IPS-18a (cell line): Measurements from ENCODE around the gene HK1.

Experiments used
- H3K27ac ChIP-seq: one replicate; pipeline ENCODE4 v1.5.1; 2013; ENCODE audit warnings: low read length
- H3K27me3 ChIP-seq: one replicate; pipeline ENCODE4 v1.6.1; 2013; ENCODE audit warnings: mild to moderate bottlenecking, low read length; ENCODE audit not compliant: control insufficient read depth, insufficient read depth
- H3K36me3 ChIP-seq: one replicate; pipeline ENCODE4 v1.6.1; 2013; ENCODE audit warnings: low read depth, low read length; ENCODE audit not compliant: control insufficient read depth
- H3K4me1 ChIP-seq: one replicate; pipeline ENCODE4 v1.6.1; 2013; ENCODE audit warnings: low read depth, low read length; ENCODE audit not compliant: control insufficient read depth
- H3K4me3 ChIP-seq: one replicate; pipeline ENCODE4 v1.5.1; 2013; ENCODE audit warnings: low read length
- H3K9ac ChIP-seq: one replicate; pipeline ENCODE4 v1.6.1; 2013; ENCODE audit warnings: mild to moderate bottlenecking, low read length, moderate library complexity
- H3K9me3 ChIP-seq: one replicate; pipeline ENCODE4 v1.6.1; 2013; ENCODE audit warnings: low read depth, low read length; ENCODE audit not compliant: control insufficient read depth

HK1 gene

DNA sequence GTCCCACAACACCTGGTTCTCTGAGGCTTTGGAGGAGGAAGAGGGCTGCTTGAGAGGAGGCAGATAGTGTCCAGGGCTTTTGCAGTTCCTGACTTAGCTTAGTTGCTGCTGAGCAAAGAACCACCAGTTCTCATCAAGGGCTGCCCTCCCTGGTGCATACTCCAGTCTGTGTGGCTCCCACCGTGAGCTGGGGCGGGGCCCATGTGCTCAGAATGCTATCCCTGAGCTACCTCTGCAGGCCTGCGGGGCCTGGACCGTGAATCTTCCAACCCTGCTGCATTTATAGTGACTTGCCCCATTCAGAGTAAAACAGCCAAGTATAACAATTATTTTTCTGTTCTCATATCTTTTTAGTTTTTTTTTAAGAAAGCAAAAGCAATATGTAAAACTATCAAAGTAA is 89.2 kb downstream of the HK1 start:
- Histone ChIP-seq H3K36me3 (peaks cover 38% of the 10 kb centered on the region), H3K9me3 (no peaks in the 10 kb centered on the region)

DNA sequence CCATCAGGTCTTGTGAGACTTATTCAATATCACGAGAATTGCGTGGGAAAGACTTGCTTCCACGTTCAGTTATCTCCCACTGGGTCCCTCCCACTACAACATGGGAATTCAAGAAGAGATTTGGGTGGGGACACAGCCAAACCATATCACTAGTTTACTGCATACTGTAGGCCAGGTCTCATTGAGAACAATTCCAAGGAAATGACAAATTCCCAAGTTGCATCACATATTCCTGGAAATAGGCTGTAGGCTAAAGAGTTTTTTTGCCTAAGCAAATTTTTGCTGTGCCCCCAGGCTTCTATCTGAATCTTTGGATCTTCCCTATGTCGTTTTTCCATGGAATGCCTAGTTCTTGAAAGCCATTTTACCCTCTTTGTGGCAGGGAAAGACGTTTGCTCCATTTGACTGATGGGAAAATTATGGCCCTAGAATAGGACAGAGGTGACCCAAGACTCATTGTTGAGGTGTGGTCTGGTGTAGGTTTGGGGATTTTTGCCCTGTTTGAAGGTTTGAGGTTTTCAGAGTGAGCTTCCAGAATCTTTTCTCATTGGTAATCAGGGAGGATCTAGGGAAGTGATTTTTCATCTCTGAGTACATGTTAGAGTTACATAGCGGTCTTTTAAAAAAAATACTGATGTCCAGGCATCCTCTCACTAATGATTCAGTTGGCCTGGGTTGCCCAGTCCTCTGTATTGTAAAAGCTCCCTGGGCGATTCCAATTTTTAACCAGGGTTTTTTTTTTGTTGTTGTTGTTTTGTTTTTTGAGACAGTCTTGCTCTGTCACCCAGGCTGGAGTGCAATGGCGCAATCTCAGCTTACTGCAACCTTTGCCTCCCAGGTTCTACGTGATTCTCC is 94.1 kb downstream of the HK1 start:
- Histone ChIP-seq H3K9me3 (no peaks in the 10 kb centered on the region), H3K27ac (no peak overlapping the region), H3K9ac (no peak overlapping the region), H3K36me3 (peaks cover 33% of the 10 kb centered on the region), H3K4me3 (no peak overlapping the region), H3K4me1 (peaks cover 13% of the 10 kb centered on the region), H3K27me3 (no peaks in the 10 kb centered on the region)

More for the DNA sequence above, 89.2 kb downstream of the HK1 start:
- no peak overlapping the region for H3K27ac ChIP-seq
- no peak overlapping the region for H3K9ac ChIP-seq
- no peaks in the 10 kb centered on the region for H3K4me1 ChIP-seq
- no peak overlapping the region for H3K4me3 ChIP-seq
- H3K27me3 ChIP-seq: no peaks in the 10 kb centered on the region

DNA sequence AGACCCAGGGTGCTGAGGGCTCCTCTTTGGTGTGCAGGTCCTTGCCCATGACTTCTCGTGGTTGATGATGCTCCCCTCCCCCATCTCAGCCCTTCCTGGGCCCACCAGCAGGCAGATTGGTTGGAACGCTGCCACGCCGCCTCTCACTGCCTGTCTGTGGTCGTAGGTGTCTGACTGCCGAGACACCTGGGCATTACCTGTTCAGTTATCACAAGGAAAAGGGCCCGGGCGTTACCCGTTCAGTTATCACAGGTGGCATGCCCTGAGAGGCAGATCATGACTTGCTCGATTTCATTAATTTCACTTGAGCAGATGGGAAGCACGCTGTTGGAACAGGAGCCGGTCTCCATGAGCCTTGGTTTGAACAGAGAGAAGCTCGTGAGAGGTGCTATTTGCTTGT is 95.9 kb downstream of the HK1 start:
- H3K27me3 ChIP-seq: no peaks in the 10 kb centered on the region
- H3K36me3 ChIP-seq: peaks cover 36% of the 10 kb centered on the region
- H3K9me3 ChIP-seq: no peaks in the 10 kb centered on the region
- H3K4me1 ChIP-seq: peaks cover 13% of the 10 kb centered on the region
- H3K9ac ChIP-seq: no peak overlapping the region
- no peak overlapping the region for H3K27ac ChIP-seq
- no peak overlapping the region for H3K4me3 ChIP-seq

GRCh38 chr10:69374931-69375306 is 96.6 kb downstream of the HK1 start:
- Histone ChIP-seq H3K9me3 (no peaks in the 10 kb centered on the region), H3K4me1 (peaks cover 13% of the 10 kb centered on the region), H3K27me3 (no peaks in the 10 kb centered on the region), H3K9ac (no peak overlapping the region), H3K27ac (no peak overlapping the region), H3K4me3 (no peak overlapping the region), H3K36me3 (peaks cover 36% of the 10 kb centered on the region)

DNA sequence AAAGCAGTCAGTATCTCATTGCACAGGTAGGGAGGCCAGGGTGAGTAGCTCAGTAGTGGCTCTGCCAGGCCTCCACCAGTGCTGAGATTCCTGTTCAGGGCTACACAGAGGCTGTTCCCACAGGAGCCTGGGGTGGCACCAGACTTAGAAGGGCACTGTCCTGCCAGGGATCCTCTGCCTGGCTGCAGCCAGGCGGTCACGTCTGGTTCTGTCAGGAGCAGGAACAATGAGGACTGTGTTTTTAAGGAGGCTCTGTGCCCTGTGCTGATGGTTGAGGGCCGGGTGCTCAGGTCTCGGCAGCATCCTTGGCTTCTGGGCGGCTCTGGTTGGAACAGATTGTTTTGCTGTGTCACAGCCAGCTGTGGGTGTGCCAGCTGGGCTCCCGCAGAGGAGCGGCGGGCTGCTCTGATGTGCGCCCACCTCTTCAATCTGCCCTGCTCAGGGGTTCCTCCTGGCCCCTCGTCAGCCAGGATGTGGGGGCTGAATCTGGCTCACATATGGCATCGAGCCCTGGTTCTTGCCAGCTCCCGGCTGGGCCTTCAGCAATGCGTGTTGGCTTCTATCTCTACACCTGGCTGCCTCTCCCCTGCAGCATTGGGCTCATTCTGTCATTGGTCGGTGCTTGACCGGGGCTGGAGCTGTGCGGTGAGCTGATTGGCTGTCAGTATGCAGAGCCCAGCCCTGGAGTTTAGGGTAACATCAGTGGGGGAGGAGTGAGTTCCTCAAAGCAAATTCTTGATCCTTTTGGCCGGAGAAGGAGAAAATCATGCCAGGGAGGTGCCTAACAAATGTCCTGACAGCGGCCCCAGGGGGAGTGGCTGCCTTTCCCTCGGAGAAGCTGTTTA is 97.2 kb downstream of the HK1 start:
- H3K4me1 ChIP-seq: peaks cover 13% of the 10 kb centered on the region

DNA sequence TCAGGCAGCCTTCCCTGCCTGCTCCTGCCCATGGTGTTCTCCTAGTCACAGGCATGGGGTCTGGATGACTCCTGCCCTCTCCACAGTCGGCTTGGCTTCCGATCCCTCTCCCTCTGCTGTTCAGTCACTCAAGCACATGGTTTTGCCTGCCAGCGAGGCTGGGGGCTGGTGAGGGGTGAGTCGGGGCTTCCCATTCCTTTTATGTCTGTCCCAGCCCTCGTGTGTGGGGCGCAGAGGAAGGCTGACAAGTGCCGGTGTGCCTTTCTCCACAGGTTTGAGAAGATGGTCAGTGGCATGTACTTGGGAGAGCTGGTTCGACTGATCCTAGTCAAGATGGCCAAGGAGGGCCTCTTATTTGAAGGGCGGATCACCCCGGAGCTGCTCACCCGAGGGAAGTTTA is 98.4 kb downstream of the HK1 start:
- H3K9me3 ChIP-seq: no peaks in the 10 kb centered on the region
- peaks cover 36% of the 10 kb centered on the region for H3K36me3 ChIP-seq
- peaks cover 13% of the 10 kb centered on the region for H3K4me1 ChIP-seq
- H3K27me3 ChIP-seq: no peaks in the 10 kb centered on the region
- H3K4me3 ChIP-seq: no peak overlapping the region
- H3K9ac ChIP-seq: no peak overlapping the region
- no peak overlapping the region for H3K27ac ChIP-seq

More for the DNA sequence above, 97.2 kb downstream of the HK1 start:
- Histone ChIP-seq H3K9ac (peak overlapping the region; percentile 24), H3K27me3 (no peaks in the 10 kb centered on the region), H3K4me3 (no peak overlapping the region), H3K36me3 (peaks cover 36% of the 10 kb centered on the region), H3K9me3 (no peaks in the 10 kb centered on the region), H3K27ac (no peak overlapping the region)

GRCh38 chr10:69377191-69377590 is 98.9 kb downstream of the HK1 start:
- Histone ChIP-seq H3K4me1 (peaks cover 13% of the 10 kb centered on the region), H3K9ac (no peak overlapping the region), H3K27ac (no peak overlapping the region), H3K4me3 (no peak overlapping the region), H3K9me3 (no peaks in the 10 kb centered on the region), H3K27me3 (no peaks in the 10 kb centered on the region), H3K36me3 (peaks cover 36% of the 10 kb centered on the region)

- Histone ChIP-seq H3K4me3 (no peak overlapping the region), H3K4me1 (peaks cover 13% of the 10 kb centered on the region), H3K27me3 (no peaks in the 10 kb centered on the region), H3K9ac (no peak overlapping the region), H3K36me3 (peaks cover 40% of the 10 kb centered on the region), H3K9me3 (no peaks in the 10 kb centered on the region), H3K27ac (no peak overlapping the region)
Observed at GRCh38 chr10:69377933-69378332, 99.6 kb downstream of the HK1 start.

DNA sequence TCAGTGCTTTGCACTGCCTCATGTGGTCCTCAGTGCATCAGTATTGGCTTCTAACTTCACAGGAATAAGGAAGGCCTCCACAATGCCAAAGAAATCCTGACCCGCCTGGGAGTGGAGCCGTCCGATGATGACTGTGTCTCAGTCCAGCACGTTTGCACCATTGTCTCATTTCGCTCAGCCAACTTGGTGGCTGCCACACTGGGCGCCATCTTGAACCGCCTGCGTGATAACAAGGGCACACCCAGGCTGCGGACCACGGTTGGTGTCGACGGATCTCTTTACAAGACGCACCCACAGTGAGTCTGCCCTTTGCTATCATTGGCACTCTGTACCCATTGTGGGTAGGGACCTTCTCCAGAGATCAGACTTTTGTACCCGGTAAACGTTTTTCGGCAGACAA is 101.5 kb downstream of the HK1 start:
- Histone ChIP-seq H3K9ac (no peak overlapping the region), H3K9me3 (no peaks in the 10 kb centered on the region), H3K27ac (no peak overlapping the region), H3K4me3 (no peak overlapping the region), H3K27me3 (no peaks in the 10 kb centered on the region), H3K4me1 (peaks cover 11% of the 10 kb centered on the region), H3K36me3 (peaks cover 58% of the 10 kb centered on the region)

- Histone ChIP-seq H3K36me3 (peaks cover 65% of the 10 kb centered on the region), H3K27ac (no peak overlapping the region), H3K4me1 (no peaks in the 10 kb centered on the region), H3K9me3 (no peaks in the 10 kb centered on the region), H3K9ac (no peak overlapping the region), H3K4me3 (no peak overlapping the region), H3K27me3 (no peaks in the 10 kb centered on the region)
Observed at GRCh38 chr10:69382382-69383117, 104.3 kb downstream of the HK1 start.

DNA sequence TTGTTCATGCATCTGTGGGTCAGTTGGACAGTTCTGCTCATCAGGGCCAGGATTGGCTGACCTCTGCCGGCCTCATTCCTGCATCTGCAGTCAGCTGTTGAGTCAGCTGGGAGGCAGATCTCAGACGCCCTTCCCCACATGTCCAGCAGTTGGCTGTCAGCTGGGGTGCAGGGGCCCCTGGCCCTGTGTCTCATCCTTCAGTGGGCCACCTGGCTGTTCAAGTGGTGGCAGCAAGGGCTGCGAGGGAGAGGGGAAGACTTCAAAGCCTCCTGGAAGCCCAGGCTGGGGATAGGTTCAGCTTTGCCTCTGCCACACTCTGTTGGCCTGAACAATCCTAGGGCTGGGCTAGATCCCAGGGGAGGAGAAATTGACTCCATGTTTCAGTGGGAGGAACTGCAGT is 105.3 kb downstream of the HK1 start:
- Histone ChIP-seq H3K4me1 (no peaks in the 10 kb centered on the region), H3K27me3 (no peaks in the 10 kb centered on the region), H3K36me3 (peaks cover 62% of the 10 kb centered on the region), H3K9ac (no peak overlapping the region), H3K4me3 (no peak overlapping the region), H3K27ac (no peak overlapping the region), H3K9me3 (no peaks in the 10 kb centered on the region)
